ENCODE data around the gene ATG16L2.
"Not testable (repeated sequence)": the region's sequence is repeated elsewhere in the genome, so short reads cannot be mapped to it uniquely, and the experiment has no call there.

Gene ATG16L2

DNA sequence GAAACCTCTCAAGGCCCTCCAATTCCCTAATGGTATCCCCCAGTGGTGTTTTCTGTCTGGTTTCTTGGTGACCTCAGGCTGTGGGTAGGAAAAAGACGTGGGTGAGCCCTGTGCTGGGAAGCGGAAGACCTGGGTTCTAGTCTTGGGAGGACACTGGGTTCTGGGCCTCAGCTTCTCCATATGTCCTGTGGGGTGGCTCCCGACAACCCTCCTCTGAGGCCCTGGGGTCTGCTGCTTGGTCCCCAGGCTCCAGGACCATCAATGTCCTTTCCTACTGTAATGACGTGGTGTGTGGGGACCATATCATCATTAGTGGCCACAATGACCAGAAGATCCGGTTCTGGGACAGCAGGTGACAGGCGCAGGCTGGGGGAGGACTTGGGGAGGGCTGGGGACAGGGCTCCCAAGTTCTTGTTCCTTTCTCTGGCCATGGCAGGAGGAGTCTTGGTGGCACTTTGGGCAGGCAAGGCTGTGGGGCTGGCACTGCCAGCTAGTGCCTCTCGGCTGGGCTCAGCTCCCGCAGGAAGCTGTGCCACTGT lies 12.8 kb downstream of the ATG16L2 start:
- no peak for DNase-seq

DNA sequence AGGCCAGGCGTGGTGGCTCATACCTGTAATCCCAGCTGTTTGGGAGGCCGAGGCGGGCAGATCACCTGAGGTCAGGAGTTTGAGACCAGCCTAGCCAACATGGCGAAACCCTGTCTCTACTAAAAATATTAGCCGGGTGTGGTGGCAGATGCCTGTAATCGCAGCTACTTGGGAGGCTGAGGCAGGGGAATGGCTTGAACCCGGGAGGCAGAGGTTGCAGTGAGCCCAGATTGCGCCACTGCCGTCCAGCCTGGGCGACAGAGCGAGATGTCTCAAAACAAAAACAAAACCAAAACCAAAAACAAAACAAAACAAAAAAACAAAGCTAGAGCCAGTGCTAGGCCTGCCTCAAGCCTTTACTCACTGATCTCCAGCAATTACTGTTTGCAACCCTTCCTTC lies 13.4 kb downstream of the ATG16L2 start:
- not testable (repeated sequence) for DNase-seq

DNA sequence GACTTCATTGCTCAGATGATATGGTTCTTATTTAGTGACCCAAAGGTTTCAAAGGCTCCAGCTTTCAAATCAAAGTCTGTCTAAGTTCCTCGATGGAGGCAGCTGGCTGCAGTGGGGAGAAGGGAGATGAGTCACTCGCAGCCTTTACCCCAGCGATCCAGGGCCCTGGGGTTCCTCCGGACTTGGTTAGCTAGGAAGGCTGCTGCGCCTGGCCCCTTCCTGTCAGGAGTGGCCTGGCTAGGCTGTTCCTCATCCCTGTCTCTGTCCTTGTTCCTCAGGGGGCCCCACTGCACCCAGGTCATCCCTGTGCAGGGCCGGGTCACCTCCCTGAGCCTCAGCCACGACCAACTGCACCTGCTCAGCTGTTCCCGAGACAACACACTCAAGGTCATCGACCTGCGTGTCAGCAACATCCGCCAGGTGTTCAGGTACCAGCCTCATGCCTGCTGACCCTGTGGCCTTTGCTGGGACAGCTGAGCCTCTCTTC lies 13.9 kb downstream of the ATG16L2 start:
- no peak for DNase-seq

GRCh38 chr11:72828692-72829101 lies 14.5 kb downstream of the ATG16L2 start:
- DNase-seq, result no peak

GRCh38 chr11:72829178-72829577 lies 15.0 kb downstream of the ATG16L2 start:
- peak in 1 of 2 experiments; percentile 12 for DNase-seq

GRCh38 chr11:72829884-72830533 lies 15.8 kb downstream of the ATG16L2 start:
- DNase-seq, result no peak

DNA sequence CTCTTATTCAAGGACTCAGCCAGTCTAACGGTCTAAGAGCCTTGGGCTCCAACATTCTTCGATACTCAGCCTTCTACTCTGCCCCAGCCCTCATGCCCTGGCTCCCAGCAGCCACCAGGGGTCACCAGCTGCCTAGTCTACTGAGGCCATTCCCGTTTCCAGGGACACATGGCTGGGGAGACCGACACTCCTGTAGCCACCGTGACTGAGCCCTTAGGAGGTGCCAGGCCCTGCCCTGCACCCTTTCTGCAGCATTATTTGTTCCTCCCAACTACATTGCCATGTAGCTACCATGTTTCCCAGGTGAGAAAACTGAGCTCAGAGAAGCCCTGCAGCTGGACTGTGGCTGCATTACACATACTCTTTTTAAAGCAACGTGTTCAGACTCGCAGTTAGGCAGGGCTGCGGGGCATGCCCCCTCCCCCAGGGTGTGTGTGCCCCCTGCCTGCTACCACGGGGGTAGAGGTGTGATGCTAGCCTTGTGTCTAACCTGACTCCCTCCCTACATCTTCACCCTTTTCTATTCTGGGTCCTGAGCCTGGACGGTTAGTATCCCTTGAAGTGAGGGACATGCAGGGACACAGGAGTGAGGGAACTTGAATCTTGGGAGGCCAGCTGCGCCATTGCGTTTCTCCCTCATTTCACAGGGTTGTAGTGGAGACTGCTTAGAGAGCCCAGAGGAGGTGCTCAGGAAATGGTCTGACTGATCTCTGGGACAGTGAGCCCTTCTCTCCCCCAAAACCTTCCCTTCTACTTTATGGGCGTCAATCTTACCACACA lies 17.5 kb downstream of the ATG16L2 start:
- DNase-seq, result peak; percentile 71 to 72

GRCh38 chr11:72832301-72833082 lies 18.3 kb downstream of the ATG16L2 start:
- no peak for DNase-seq

GRCh38 chr11:72833083-72833733 lies 19.0 kb downstream of the ATG16L2 start:
- DNase-seq, result no peak

GRCh38 chr11:72833811-72834493 lies 19.7 kb downstream of the ATG16L2 start:
- no peak for DNase-seq

DNA sequence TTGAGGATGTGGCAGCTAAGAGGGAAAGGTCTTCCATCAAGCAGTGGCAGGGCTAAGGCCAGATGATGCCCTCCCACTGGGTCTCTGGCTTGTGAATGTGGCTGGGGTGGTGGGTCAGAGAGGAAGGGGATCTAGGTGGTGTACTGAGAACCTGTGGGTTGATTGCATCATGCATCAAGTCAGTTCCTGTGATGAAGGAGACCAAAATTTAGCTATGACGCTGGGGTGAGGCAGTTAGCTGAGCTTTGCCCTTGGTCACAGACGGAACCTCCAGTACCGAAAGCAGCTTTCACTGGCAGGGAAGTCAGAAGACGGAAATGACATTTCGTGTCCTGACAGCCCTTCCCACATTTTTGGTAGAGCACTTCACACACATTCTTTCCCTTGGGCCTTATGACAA lies 20.7 kb downstream of the ATG16L2 start:
- no peak for DNase-seq

DNA sequence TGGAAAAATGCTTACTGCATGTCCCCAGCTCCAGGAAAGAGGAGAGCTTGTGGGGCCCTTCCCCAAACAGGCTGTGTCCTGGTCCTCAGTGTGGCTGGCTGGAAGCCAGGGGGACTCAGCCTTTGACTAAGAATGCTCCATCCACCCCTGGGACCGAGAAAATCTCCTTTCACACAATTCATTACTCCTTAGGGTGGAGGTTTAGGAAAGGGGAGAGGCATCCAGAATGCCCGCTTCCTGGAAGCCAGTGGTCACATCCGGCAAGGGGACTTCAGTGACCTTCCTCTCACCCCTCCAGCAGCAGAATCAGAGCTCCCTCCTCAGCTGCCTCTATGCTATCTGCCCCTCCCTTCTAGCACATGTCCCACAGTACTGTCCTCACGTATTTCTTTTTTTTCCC lies 21.9 kb downstream of the ATG16L2 start:
- no peak for DNase-seq

DNA sequence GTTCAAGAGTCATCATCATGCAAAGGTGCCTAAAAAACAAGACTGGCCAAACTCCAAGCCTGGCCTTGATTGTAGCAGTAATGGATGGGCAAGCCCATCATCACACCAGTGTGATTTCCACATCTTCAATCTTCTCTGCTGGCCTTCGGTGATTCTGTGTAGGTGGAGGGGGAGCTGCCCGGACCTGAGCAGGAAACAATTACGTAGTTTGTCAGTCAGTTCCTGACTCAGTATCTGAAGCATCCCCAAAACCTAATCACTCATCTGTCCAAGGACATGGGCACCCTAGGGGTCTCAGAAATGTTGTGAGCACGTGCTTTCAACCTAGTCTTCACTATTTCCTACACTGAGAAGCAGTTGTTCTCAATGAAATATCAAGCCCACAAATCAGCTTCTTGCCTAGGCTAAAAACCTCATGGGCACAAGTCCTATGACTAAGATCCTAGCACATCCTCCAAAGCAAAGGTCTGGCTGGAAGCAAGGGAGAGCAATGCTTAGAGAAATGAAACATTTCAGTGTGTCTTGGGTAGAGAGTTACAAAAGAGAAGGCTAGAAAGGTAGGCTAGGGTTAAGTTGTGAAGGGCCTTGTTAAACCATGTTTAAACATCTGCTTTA lies 24.6 kb downstream of the ATG16L2 start:
- DNase-seq, result no peak

DNA sequence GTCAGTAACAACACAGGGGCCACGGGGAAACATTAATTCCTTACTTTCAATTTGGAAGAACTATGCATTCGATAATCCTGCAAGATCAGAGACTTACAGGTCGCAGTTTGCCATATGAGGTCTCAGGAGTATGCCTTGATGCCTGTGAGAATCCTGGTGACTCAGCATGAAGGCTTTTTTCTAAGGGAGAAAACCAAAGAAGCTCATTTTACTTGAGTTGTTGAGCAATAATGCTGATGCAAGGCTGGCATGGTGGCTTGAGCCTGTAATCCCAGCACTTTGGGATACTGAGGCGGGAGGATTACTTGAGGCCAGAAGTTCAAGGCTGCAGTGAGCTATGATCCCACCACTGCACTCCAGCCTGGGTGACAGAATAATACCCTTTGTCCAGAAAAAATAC lies 26.6 kb downstream of the ATG16L2 start:
- DNase-seq, result no peak

GRCh38 chr11:72841397-72841796 lies 27.2 kb downstream of the ATG16L2 start:
- no peak for DNase-seq

DNA sequence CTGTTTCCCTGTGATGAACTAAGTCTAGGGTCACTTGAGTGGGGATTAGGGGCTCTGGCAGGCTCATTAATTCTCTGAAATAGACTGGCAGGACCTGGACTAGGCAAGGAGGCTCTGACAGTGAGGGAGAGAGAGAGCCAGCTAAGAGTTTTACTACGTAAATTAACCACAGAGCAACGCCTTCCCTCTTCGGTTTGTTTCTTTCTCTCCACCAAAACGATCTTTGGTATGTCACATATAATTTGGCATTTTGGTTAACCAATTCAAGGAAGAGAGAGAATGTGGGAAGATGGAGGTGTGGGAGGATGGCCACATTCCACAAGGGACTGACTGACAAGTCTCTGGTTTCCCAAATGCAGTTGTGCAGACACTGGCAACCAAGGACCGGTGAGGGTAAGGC lies 27.9 kb downstream of the ATG16L2 start:
- no peak for DNase-seq

GRCh38 chr11:72842653-72843330 lies 28.6 kb downstream of the ATG16L2 start:
- DNase-seq, result no peak

GRCh38 chr11:72844356-72844755 lies 30.1 kb downstream of the ATG16L2 start:
- DNase-seq, result no peak

- DNase-seq, result peak; percentile 46 to 49
These were observed 34.7 kb downstream of the ATG16L2 start for GRCh38 chr11:72848846-72849466.

DNA sequence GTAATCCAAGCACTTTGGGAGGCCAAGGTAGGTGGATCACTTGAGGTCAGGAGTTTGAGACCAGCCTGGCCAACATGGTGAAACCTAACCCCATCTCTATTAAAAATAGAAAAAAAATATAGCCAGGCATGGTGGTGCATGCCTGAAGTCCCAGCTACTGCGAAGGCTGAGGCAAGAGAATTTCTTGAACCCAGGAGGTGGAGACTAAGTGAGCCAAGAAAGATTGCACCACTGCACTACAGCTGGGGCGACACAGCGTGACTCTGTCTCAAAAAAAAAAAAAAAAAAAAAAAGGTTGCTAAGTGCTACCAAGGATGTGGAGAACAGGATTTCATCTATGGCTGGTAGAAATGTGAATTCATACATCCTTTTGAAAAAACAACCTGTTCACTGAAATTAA lies 36.6 kb downstream of the ATG16L2 start:
- no peak for DNase-seq

DNA sequence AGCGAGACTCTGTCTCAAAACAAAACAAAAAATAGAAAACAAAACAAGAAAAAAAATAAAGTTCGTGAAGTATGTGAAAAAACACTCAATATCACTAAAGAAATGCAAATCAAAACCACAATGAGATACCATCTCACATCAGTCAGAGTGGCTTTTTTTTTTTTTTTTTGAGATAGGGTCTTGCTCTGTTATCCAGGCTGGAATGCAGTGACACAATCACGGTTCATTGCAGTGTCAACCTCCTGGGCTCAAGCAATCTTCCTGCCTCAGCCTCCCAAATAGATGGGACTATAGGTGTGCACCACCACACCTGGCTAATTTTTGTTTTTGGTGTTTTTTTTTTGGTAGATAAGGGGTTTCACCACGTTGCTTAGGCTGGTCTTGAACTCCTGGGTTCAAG lies 37.5 kb downstream of the ATG16L2 start:
- DNase-seq, result no peak
